Measurements from ENCODE around the gene PPA1. TPM values are rescaled to one million over a fixed set of nuclear protein-coding genes. Genes with fewer than 3 reads are reported as not detected.
"Not testable (repeated sequence)": the region's sequence is repeated elsewhere in the genome, so short reads cannot be mapped to it uniquely, and the experiment has no call there.

PPA1 gene
- total and polyA plus RNA-seq, 5 donors from 2014 or later, result 54.3 to 232 (median 143) TPM

DNA sequence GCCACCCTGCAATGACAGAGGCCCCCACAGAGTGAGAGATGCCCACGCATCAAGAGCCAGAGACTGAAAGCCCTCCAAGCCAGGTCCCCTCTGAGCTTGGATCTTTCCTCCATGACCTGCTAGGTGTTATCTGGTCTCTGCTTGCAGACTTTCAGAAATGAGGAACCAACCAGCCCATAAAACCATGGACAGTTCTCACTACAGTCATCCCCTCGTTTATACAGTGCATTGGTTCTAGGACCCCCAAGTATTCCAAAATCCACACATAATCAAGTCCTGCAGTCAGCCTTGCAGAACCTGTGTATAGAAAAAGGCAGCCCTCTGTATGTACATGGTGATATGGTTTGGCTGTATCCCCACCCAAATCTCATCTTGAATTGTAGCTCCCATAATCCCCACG, 27.5 kb upstream of the PPA1 start:
- Mint-ChIP-seq H3K27me3 (peaks cover 38% of the 10 kb centered on the region), H3K27ac (no peak overlapping the region), H3K4me1 (peaks cover 0 to 6% (median 0%) of the 10 kb centered on the region in 4 donors), H3K4me3 (no peak overlapping the region), H3K36me3 (no peaks in the 10 kb centered on the region), H3K9me3 (peaks cover 0 to 16% (median 10%) of the 10 kb centered on the region in 7 donors)
- Histone ChIP-seq H3K27ac (ENCODE audit: insufficient read depth, low read length, poor library complexity, severe bottlenecking) (no peak overlapping the region), H3K27me3 (ENCODE audit: control insufficient read depth, insufficient read depth, low read length) (peaks cover 13% of the 10 kb centered on the region), H3K4me3 (ENCODE audit: low read depth, low read length) (no peak overlapping the region), H3K36me3 (ENCODE audit: control insufficient read depth, insufficient read depth, low read length) (no peaks in the 10 kb centered on the region), H3K4me1 (ENCODE audit: control insufficient read depth, insufficient read depth, low read length, poor library complexity, severe bottlenecking) (peaks cover 2% of the 10 kb centered on the region), H3K9me3 (ENCODE audit: control insufficient read depth in 2 of 2, low read length in 2 of 2) (peaks cover 12% of the 10 kb centered on the region in 2 experiments)
- ATAC-seq (ENCODE audit: low read depth in 2 of 2), result no peak
- DNase-seq, result no peak

GRCh38 chr10:70260259-70260658, 27.0 kb upstream of the PPA1 start:
- peaks cover 12% of the 10 kb centered on the region in 2 experiments for H3K9me3 ChIP-seq (ENCODE audit: control insufficient read depth in 2 of 2, low read length in 2 of 2)
- Mint-ChIP-seq H3K9me3 (peaks cover 0 to 16% (median 10%) of the 10 kb centered on the region in 7 donors), H3K4me1 (peaks cover 0 to 10% (median 0%) of the 10 kb centered on the region in 4 donors), H3K4me3 (no peak overlapping the region), H3K27ac (no peak overlapping the region), H3K27me3 (peaks cover 42% of the 10 kb centered on the region), H3K36me3 (no peaks in the 10 kb centered on the region)
- no peak overlapping the region for H3K27ac ChIP-seq (ENCODE audit: insufficient read depth, low read length, poor library complexity, severe bottlenecking)
- H3K4me3 ChIP-seq (ENCODE audit: low read depth, low read length), result no peak overlapping the region
- H3K27me3 ChIP-seq (ENCODE audit: control insufficient read depth, insufficient read depth, low read length), result peaks cover 10% of the 10 kb centered on the region
- DNase-seq, result no peak
- no peak for ATAC-seq (ENCODE audit: low read depth in 2 of 2)
- no peaks in the 10 kb centered on the region for H3K36me3 ChIP-seq (ENCODE audit: control insufficient read depth, insufficient read depth, low read length)
- H3K4me1 ChIP-seq (ENCODE audit: control insufficient read depth, insufficient read depth, low read length, poor library complexity, severe bottlenecking), result peaks cover 7% of the 10 kb centered on the region

DNA sequence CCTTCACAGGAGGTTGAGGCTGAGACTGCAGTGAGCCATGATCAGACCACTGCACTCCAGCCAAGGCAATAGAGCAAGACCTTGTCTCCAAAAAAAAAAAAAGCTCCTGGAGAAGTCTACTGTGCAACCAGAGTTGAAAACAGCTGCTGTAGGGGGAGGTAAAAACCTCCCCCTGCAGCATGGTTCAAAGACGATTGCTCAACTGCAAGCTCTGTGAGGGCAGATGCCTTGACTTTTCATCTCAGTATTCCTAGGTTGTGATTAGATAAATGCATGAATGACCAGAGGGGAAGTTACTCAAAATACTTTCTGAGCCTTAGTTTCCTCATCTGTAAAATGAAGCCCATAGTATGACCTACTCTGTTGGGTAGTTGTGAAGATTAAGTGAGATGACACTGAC, 25.0 kb upstream of the PPA1 start:
- H3K9me3 ChIP-seq (ENCODE audit: control insufficient read depth in 2 of 2, low read length in 2 of 2), result peaks cover 12% of the 10 kb centered on the region in 2 experiments
- H3K4me1 Mint-ChIP-seq, result peaks cover 0 to 10% (median 0%) of the 10 kb centered on the region in 4 donors
- H3K9me3 Mint-ChIP-seq, result peaks cover 0 to 16% (median 10%) of the 10 kb centered on the region in 7 donors
- H3K4me3 Mint-ChIP-seq, result no peak overlapping the region
- ATAC-seq (ENCODE audit: low read depth in 2 of 2), result no peak
- H3K36me3 Mint-ChIP-seq, result no peaks in the 10 kb centered on the region
- peaks cover 9% of the 10 kb centered on the region for H3K4me1 ChIP-seq (ENCODE audit: control insufficient read depth, insufficient read depth, low read length, poor library complexity, severe bottlenecking)
- no peak overlapping the region for H3K27ac ChIP-seq (ENCODE audit: insufficient read depth, low read length, poor library complexity, severe bottlenecking)
- peaks cover 21% of the 10 kb centered on the region for H3K27me3 ChIP-seq (ENCODE audit: control insufficient read depth, insufficient read depth, low read length)
- no peak overlapping the region for H3K27ac Mint-ChIP-seq
- H3K36me3 ChIP-seq (ENCODE audit: control insufficient read depth, insufficient read depth, low read length), result no peaks in the 10 kb centered on the region
- no peak for DNase-seq
- H3K27me3 Mint-ChIP-seq, result peaks cover 49% of the 10 kb centered on the region
- H3K4me3 ChIP-seq (ENCODE audit: low read depth, low read length), result no peak overlapping the region

GRCh38 chr10:70257816-70258215, 24.6 kb upstream of the PPA1 start:
- not testable (repeated sequence) for DNase-seq; H3K27ac ChIP-seq (ENCODE audit: insufficient read depth, low read length, poor library complexity, severe bottlenecking); H3K4me3 ChIP-seq (ENCODE audit: low read depth, low read length); H3K36me3 Mint-ChIP-seq; H3K4me3 Mint-ChIP-seq; H3K4me1 Mint-ChIP-seq; H3K36me3 ChIP-seq (ENCODE audit: control insufficient read depth, insufficient read depth, low read length); H3K4me1 ChIP-seq (ENCODE audit: control insufficient read depth, insufficient read depth, low read length, poor library complexity, severe bottlenecking); ATAC-seq (ENCODE audit: low read depth in 2 of 2)
- peaks cover 21% of the 10 kb centered on the region for H3K27me3 ChIP-seq (ENCODE audit: control insufficient read depth, insufficient read depth, low read length)
- Mint-ChIP-seq H3K9me3 (peaks cover 0 to 16% (median 10%) of the 10 kb centered on the region in 7 donors), H3K27ac (peak overlapping the region in 1 of 3 donors; percentile 29), H3K27me3 (peaks cover 53% of the 10 kb centered on the region)
- peaks cover 12% of the 10 kb centered on the region in 2 experiments for H3K9me3 ChIP-seq (ENCODE audit: control insufficient read depth in 2 of 2, low read length in 2 of 2)

- Mint-ChIP-seq H3K27ac (no peak overlapping the region), H3K36me3 (no peaks in the 10 kb centered on the region), H3K27me3 (peaks cover 63% of the 10 kb centered on the region), H3K9me3 (peaks cover 0 to 10% (median 4%) of the 10 kb centered on the region in 7 donors), H3K4me1 (peaks cover 0 to 10% (median 0%) of the 10 kb centered on the region in 4 donors), H3K4me3 (peak overlapping the region in 2 of 4 donors; percentile 36 to 78)
- peaks cover 9% of the 10 kb centered on the region for H3K4me1 ChIP-seq (ENCODE audit: control insufficient read depth, insufficient read depth, low read length, poor library complexity, severe bottlenecking)
- H3K4me3 ChIP-seq (ENCODE audit: low read depth, low read length), result no peak overlapping the region
- H3K9me3 ChIP-seq (ENCODE audit: control insufficient read depth in 2 of 2, low read length in 2 of 2), result peaks cover 9 to 10% of the 10 kb centered on the region in 2 experiments
- no peak overlapping the region for H3K27ac ChIP-seq (ENCODE audit: insufficient read depth, low read length, poor library complexity, severe bottlenecking)
- H3K36me3 ChIP-seq (ENCODE audit: control insufficient read depth, insufficient read depth, low read length), result no peaks in the 10 kb centered on the region
- DNase-seq, result no peak
- ATAC-seq (ENCODE audit: low read depth in 2 of 2), result no peak
- H3K27me3 ChIP-seq (ENCODE audit: control insufficient read depth, insufficient read depth, low read length), result peaks cover 24% of the 10 kb centered on the region
These were observed 23.2 kb upstream of the PPA1 start for GRCh38 chr10:70256463-70256862.

DNA sequence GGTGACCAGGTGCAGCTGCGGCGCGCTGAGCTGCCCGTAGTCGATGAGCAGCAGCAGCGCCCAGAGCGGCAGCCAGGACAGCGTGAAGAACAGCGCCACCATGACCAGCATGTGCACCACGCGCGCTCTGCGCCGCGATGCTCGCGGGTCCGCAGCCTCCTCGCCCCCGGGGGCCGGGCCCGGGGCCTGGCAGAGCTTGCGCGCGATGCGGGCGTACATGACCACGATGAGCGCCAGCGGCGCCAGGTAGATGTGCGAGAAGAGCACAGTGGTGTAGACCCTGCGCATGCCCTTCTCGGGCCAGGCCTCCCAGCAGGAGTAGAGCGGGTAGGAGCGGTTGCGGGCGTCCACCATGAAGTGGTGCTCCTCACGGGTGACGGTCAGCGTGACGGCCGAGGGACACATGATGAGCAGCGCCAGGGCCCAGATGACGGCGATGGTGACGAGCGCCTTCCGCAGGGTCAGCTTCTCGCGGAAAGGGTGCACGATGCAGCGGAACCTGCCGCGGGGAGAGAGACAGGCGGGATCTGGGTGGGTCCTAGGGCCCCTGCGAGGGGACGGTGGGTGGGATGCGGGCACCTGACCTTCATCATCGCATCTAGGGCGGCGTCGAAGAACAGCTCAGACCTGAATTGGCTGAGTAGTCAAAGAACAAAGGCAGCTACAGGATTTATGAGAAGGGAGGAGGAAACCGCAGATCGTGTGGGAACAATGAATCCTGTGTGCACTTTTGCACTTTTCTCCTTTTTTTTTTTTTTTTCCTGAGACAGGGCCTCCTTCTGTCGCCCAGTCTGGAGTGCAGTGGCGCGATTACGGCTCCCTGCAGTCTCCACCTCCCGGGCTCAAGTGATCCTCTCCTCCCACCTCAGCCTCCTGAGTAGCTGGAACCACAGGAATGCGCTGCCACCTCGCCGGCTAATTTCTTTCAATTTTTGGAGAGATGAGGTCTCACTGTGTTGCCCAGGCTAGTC, 22.4 kb upstream of the PPA1 start:
- H3K36me3 ChIP-seq (ENCODE audit: control insufficient read depth, insufficient read depth, low read length), result no peaks in the 10 kb centered on the region
- H3K27me3 ChIP-seq (ENCODE audit: control insufficient read depth, insufficient read depth, low read length), result peaks cover 22% of the 10 kb centered on the region
- peaks cover under 1 to 1% of the 10 kb centered on the region in 2 experiments for H3K9me3 ChIP-seq (ENCODE audit: control insufficient read depth in 2 of 2, low read length in 2 of 2)
- H3K27me3 Mint-ChIP-seq, result peaks cover 67% of the 10 kb centered on the region
- peaks cover 0 to 4% (median 0%) of the 10 kb centered on the region in 7 donors for H3K9me3 Mint-ChIP-seq
- no peak overlapping the region for H3K4me3 ChIP-seq (ENCODE audit: low read depth, low read length)
- peaks cover 0 to 10% (median 0%) of the 10 kb centered on the region in 4 donors for H3K4me1 Mint-ChIP-seq
- peak overlapping the region in 2 of 4 donors; percentile 66 to 78 for H3K4me3 Mint-ChIP-seq
- H3K36me3 Mint-ChIP-seq, result no peaks in the 10 kb centered on the region
- DNase-seq (peak in 1 of 3 donors; percentile 35), ATAC-seq (ENCODE audit: low read depth in 2 of 2) (peak; percentile 46 to 55)
- H3K27ac Mint-ChIP-seq, result no peak overlapping the region
- H3K4me1 ChIP-seq (ENCODE audit: control insufficient read depth, insufficient read depth, low read length, poor library complexity, severe bottlenecking), result peaks cover 9% of the 10 kb centered on the region
- no peak overlapping the region for H3K27ac ChIP-seq (ENCODE audit: insufficient read depth, low read length, poor library complexity, severe bottlenecking)

DNA sequence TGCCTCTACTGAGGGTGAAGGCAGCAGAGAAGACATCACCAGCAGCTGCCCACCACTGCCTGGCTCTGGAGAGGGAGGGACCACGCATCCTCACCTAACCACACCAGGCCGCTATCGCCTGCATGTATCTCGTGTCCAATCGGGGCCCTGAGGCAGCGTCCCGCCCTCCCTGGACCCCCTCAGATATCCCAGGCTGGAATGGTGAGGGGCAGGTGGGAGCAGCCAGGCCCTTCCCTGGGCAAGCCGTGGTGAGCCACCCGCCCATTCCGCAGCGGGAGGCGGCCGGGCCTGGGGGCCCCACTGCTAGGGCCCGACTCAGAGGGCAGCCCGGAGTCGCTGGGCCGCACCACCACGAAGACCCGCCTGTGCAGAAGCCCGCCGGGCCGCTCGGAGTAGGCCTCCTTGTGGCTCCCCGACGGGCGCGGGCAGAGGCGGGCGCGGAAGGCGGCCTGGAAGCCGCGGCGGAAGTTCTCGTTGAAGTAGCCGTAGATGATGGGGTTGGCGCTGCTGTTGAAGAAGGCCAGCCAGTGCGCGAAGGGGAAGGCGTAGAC, 21.6 kb upstream of the PPA1 start:
- H3K36me3 ChIP-seq (ENCODE audit: control insufficient read depth, insufficient read depth, low read length), result no peaks in the 10 kb centered on the region
- no peak overlapping the region for H3K27ac Mint-ChIP-seq
- no peaks in the 10 kb centered on the region for H3K36me3 Mint-ChIP-seq
- H3K9me3 Mint-ChIP-seq, result peaks cover 0 to 2% (median 0%) of the 10 kb centered on the region in 7 donors
- ATAC-seq (ENCODE audit: low read depth in 2 of 2) (peak; percentile 14 to 20), DNase-seq (no peak)
- H3K27me3 Mint-ChIP-seq, result peaks cover 74% of the 10 kb centered on the region
- peaks cover 24% of the 10 kb centered on the region for H3K27me3 ChIP-seq (ENCODE audit: control insufficient read depth, insufficient read depth, low read length)
- peaks cover 9% of the 10 kb centered on the region for H3K4me1 ChIP-seq (ENCODE audit: control insufficient read depth, insufficient read depth, low read length, poor library complexity, severe bottlenecking)
- H3K4me3 ChIP-seq (ENCODE audit: low read depth, low read length), result no peak overlapping the region
- no peaks in the 10 kb centered on the region for H3K9me3 ChIP-seq (ENCODE audit: control insufficient read depth in 2 of 2, low read length in 2 of 2)
- no peak overlapping the region for H3K27ac ChIP-seq (ENCODE audit: insufficient read depth, low read length, poor library complexity, severe bottlenecking)
- peaks cover 0 to 10% (median 0%) of the 10 kb centered on the region in 4 donors for H3K4me1 Mint-ChIP-seq
- H3K4me3 Mint-ChIP-seq, result peak overlapping the region in 2 of 4 donors; percentile 48 to 69
